HG03103 (cell line): ENCODE results near the gene XYLT1.

Source experiments
- ATAC-seq: cut with Tn5 transposase; IDR thresholded peaks from one replicate; pipeline ENCODE4 v1.9.1; 2021; ENCODE audit warnings: low read depth; ENCODE audit not compliant: unreplicated experiment

XYLT1 gene

GRCh38 chr16:17244872-17245551, 225.7 kb downstream of the XYLT1 start:
- ATAC-seq: no peak

GRCh38 chr16:17241264-17241835, 229.4 kb downstream of the XYLT1 start:
- ATAC-seq: no peak

- ATAC-seq: no peak
These were observed 232.3 kb downstream of the XYLT1 start for GRCh38 chr16:17238285-17239028.

GRCh38 chr16:17237350-17237944, 233.3 kb downstream of the XYLT1 start:
- no peak for ATAC-seq

GRCh38 chr16:17235147-17235815, 235.5 kb downstream of the XYLT1 start:
- ATAC-seq: no peak

- ATAC-seq: no peak
These were observed 237.3 kb downstream of the XYLT1 start for GRCh38 chr16:17233318-17234002.

- ATAC-seq: no peak
These were observed 238.3 kb downstream of the XYLT1 start for GRCh38 chr16:17232487-17232886.

GRCh38 chr16:17231972-17232371, 238.8 kb downstream of the XYLT1 start:
- no peak for ATAC-seq

- no peak for ATAC-seq
These were observed 239.7 kb downstream of the XYLT1 start for GRCh38 chr16:17230932-17231581.

- ATAC-seq: no peak
These were observed 241.0 kb downstream of the XYLT1 start for GRCh38 chr16:17229766-17230165.

- no peak for ATAC-seq
These were observed 241.6 kb downstream of the XYLT1 start for GRCh38 chr16:17229131-17229530.

- no peak for ATAC-seq
These were observed 242.1 kb downstream of the XYLT1 start for GRCh38 chr16:17228708-17229055.

GRCh38 chr16:17228048-17228707, 242.6 kb downstream of the XYLT1 start:
- ATAC-seq: no peak

GRCh38 chr16:17227278-17227677, 243.5 kb downstream of the XYLT1 start:
- ATAC-seq: no peak

- ATAC-seq: no peak
These were observed 245.2 kb downstream of the XYLT1 start for GRCh38 chr16:17225541-17225940.

GRCh38 chr16:17224879-17225281, 245.9 kb downstream of the XYLT1 start:
- ATAC-seq: no peak

- ATAC-seq: no peak
These were observed 246.4 kb downstream of the XYLT1 start for GRCh38 chr16:17224350-17224749.

- no peak for ATAC-seq
These were observed 247.2 kb downstream of the XYLT1 start for GRCh38 chr16:17223576-17223975.

GRCh38 chr16:17222871-17223401, 247.8 kb downstream of the XYLT1 start:
- no peak for ATAC-seq
